ENCODE results near the gene SUGP2. TPM values are rescaled to one million over a fixed set of nuclear protein-coding genes. Genes with fewer than 3 reads are reported as not detected.

The SUGP2 gene
- total and polyA plus RNA-seq, 2 of the 13 experiments (the other 11 are each of a cell fraction or from before 2014, with no cell fraction given): 40.6 to 57.7 TPM

DNA sequence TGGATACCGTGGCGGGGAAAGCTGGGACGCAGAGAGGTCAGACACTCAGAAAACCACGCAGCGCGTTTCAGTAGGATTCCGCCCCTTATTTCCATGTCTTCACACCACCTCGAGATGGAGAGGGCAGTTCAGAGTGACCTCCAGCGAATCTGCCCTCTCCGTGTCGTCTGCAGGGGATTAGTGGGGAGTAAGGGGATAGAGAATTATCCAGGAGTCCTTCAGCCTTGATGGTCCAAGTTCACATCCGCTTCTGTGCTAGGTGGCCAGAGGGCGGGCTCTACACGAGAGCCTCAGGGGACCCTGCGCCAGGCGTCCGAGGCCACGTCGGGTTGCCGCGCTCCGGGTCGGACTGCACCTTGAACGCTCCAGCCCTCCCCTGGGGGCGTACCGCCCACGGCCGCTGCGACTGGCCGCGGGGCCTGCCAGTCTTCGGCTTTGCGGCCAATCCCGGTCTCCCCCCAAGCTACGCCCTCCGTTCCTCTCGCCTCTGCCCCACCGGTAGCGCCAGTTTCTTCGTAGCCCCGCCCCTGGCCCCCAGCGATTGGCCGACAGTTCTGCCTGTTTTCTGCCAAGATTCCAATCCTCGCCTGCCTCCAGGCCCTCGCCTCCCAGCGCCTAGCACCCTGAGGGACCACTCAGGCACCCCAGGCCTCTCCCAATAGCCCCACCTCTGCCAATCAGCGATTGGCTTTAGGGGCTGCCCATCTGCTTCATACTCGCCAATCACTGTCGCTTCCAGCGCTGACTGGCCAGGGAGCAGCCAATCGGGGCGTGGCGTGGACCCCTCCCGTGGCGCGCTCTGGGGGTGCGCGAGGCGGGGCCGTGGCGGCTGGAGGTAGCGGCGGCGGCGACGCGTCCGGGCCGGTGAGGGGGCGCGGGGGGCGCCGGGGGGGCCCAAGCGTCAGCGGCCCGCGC, 30.1 kb upstream of the SUGP2 start, which contains the start of gene SLC25A42 (continued):
- TF ChIP-seq ZNF432 (CRISPR knock-in tag; IDR thresholded peaks at IDR 0.05; ENCODE audit: borderline replicate concordance) (no peak), SAP130 (CRISPR knock-in tag; IDR thresholded peaks at IDR 0.05; ENCODE audit: low read depth) (peak; percentile 80), TFDP2 (CRISPR knock-in tag; IDR thresholded peaks at IDR 0.05) (peak; percentile 81), BCL6 (CRISPR knock-in tag; IDR thresholded peaks at IDR 0.05) (peak; percentile 29; the same call in 1 of the 2 replicates), CHD4 (IDR thresholded peaks at IDR 0.05; ENCODE audit: borderline replicate concordance, low read length) (no peak), CENPBD1 (CRISPR knock-in tag; IDR thresholded peaks at IDR 0.05; ENCODE audit: borderline replicate concordance, low read depth) (no peak), ZKSCAN8 (CRISPR knock-in tag; IDR thresholded peaks at IDR 0.05; ENCODE audit: borderline replicate concordance) (no peak), FOXP1 (IDR thresholded peaks at IDR 0.05) (no peak), FOXP1 (CRISPR knock-in tag; IDR thresholded peaks at IDR 0.05) (no peak), ZNF431 (CRISPR knock-in tag; IDR thresholded peaks at IDR 0.05; ENCODE audit: borderline replicate concordance, low read depth) (no peak), POLR2AphosphoS2 (IDR thresholded peaks at IDR 0.05; ENCODE audit: low read depth, low read length) (no peak), ZNF567 (CRISPR knock-in tag; IDR thresholded peaks at IDR 0.05; ENCODE audit: borderline replicate concordance) (0 out of 2 replicates have a peak, but pooled peaks have one; percentile 89), ZNF512B (CRISPR knock-in tag; IDR thresholded peaks at IDR 0.05; ENCODE audit: borderline replicate concordance) (no peak; the same call in 1 of the 2 replicates), ZNF510 (CRISPR knock-in tag; IDR thresholded peaks at IDR 0.05; ENCODE audit: low read depth) (no peak; the same call in 1 of the 2 replicates), FOXO4 (CRISPR knock-in tag; conservative IDR thresholded peaks at IDR 0.05) (no peak), ZNF326 (CRISPR knock-in tag; IDR thresholded peaks at IDR 0.05; ENCODE audit: borderline replicate concordance) (peak; percentile 86; the same call in 1 of the 2 replicates), ZNF780A (CRISPR knock-in tag; IDR thresholded peaks at IDR 0.05) (no peak), ZNF557 (CRISPR knock-in tag; IDR thresholded peaks at IDR 0.05) (no peak)
- TF ChIP-seq, protein P1, sequence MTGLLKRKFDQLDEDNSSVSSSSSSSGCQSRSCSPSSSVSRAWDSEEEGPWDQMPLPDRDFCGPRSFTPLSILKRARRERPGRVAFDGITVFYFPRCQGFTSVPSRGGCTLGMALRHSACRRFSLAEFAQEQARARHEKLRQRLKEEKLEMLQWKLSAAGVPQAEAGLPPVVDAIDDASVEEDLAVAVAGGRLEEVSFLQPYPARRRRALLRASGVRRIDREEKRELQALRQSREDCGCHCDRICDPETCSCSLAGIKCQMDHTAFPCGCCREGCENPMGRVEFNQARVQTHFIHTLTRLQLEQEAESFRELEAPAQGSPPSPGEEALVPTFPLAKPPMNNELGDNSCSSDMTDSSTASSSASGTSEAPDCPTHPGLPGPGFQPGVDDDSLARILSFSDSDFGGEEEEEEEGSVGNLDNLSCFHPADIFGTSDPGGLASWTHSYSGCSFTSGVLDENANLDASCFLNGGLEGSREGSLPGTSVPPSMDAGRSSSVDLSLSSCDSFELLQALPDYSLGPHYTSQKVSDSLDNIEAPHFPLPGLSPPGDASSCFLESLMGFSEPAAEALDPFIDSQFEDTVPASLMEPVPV (CRISPR knock-in tag; IDR thresholded peaks at IDR 0.05): no peak
- TF ChIP-seq, protein P2, sequence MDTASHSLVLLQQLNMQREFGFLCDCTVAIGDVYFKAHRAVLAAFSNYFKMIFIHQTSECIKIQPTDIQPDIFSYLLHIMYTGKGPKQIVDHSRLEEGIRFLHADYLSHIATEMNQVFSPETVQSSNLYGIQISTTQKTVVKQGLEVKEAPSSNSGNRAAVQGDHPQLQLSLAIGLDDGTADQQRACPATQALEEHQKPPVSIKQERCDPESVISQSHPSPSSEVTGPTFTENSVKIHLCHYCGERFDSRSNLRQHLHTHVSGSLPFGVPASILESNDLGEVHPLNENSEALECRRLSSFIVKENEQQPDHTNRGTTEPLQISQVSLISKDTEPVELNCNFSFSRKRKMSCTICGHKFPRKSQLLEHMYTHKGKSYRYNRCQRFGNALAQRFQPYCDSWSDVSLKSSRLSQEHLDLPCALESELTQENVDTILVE (CRISPR knock-in tag; IDR thresholded peaks at IDR 0.05): no peak
